Activated T-cell treated with anti-CD3 and anti-CD28 coated beads for 48 hours (primary cell): ENCODE results near the gene EHMT1.

Experiments used
- DNase-seq: peaks from one replicate; pipeline ENCODE4 v3.0.0-alpha.2; 2020; ENCODE audit warnings: low read depth

Gene EHMT1

GRCh38 chr9:137787786-137788505 is 169.1 kb downstream of the EHMT1 start:
- DNase-seq: no peak

- no peak for DNase-seq
Observed at GRCh38 chr9:137788561-137789294, 169.9 kb downstream of the EHMT1 start.

GRCh38 chr9:137789295-137789895 is 170.6 kb downstream of the EHMT1 start:
- no peak for DNase-seq

GRCh38 chr9:137791947-137792346 is 173.1 kb downstream of the EHMT1 start:
- no peak for DNase-seq

GRCh38 chr9:137793196-137793841 is 174.5 kb downstream of the EHMT1 start:
- DNase-seq: no peak

- no peak for DNase-seq
Observed at GRCh38 chr9:137795156-137795666, 176.4 kb downstream of the EHMT1 start.

- no peak for DNase-seq
Observed at GRCh38 chr9:137797206-137798120, 178.7 kb downstream of the EHMT1 start.

GRCh38 chr9:137798142-137798541 is 179.3 kb downstream of the EHMT1 start:
- DNase-seq: no peak

GRCh38 chr9:137798901-137799629 is 180.3 kb downstream of the EHMT1 start:
- no peak for DNase-seq

GRCh38 chr9:137799630-137799983 is 180.8 kb downstream of the EHMT1 start:
- no peak for DNase-seq

GRCh38 chr9:137800196-137801022 is 181.6 kb downstream of the EHMT1 start:
- no peak for DNase-seq

- DNase-seq: no peak
Observed at GRCh38 chr9:137801023-137801319, 182.2 kb downstream of the EHMT1 start.

- no peak for DNase-seq
Observed at GRCh38 chr9:137802021-137802420, 183.2 kb downstream of the EHMT1 start.

GRCh38 chr9:137802521-137803243 is 183.9 kb downstream of the EHMT1 start:
- DNase-seq: no peak

GRCh38 chr9:137804908-137805630 is 186.3 kb downstream of the EHMT1 start:
- DNase-seq: peak; percentile 15

- no peak for DNase-seq
Observed at GRCh38 chr9:137807721-137808703, 189.2 kb downstream of the EHMT1 start.

GRCh38 chr9:137809040-137809576 is 190.3 kb downstream of the EHMT1 start:
- no peak for DNase-seq
